ENCODE data around the gene KCNG4. TPM values are rescaled to one million over a fixed set of nuclear protein-coding genes. Genes with fewer than 3 reads are reported as not detected.

Gene KCNG4
- total RNA-seq, 1 donor from 2014 or later: not detected

DNA sequence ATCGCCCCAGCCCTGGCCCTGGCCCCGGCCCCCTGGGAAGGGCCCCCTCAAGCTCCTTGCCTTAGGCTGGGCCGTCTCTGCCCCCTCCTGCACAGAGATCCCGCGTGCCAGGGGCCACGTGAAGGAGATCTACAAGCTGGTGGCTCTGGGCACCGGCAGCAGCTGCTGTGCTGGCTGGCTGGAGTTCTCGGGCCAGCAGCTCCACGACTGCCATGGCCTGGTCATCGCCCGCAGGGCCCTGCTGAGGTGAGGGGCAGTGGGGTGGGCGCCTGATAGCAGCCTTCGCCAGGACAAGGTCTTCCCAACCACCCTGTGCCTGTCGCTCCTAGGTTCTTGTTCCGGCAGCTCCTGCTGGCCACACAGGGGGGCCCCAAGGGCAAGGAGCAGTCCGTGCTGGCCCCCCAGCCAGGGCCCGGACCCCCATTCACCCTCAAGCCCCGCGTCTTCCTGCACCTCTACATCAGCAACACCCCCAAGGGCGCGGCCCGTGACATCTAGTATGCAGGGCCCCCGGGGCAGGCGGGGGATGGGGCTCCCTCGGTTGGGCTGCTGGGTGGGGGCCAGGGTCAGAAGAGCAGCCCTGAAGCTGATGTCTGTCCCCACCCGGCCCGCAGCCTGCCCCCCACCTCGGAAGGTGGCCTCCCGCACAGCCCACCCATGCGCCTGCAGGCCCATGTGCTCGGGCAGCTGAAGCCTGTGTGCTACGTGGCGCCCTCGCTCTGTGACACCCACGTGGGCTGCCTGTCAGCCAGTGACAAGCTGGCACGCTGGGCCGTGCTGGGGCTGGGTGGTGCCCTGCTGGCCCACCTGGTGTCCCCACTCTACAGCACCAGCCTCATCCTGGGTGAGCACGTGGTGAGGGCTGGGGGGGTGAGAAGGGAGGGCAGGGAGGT, 44.4 kb downstream of the KCNG4 start:
- intact Hi-C loops (cut with DNase I): no loop called here

DNA sequence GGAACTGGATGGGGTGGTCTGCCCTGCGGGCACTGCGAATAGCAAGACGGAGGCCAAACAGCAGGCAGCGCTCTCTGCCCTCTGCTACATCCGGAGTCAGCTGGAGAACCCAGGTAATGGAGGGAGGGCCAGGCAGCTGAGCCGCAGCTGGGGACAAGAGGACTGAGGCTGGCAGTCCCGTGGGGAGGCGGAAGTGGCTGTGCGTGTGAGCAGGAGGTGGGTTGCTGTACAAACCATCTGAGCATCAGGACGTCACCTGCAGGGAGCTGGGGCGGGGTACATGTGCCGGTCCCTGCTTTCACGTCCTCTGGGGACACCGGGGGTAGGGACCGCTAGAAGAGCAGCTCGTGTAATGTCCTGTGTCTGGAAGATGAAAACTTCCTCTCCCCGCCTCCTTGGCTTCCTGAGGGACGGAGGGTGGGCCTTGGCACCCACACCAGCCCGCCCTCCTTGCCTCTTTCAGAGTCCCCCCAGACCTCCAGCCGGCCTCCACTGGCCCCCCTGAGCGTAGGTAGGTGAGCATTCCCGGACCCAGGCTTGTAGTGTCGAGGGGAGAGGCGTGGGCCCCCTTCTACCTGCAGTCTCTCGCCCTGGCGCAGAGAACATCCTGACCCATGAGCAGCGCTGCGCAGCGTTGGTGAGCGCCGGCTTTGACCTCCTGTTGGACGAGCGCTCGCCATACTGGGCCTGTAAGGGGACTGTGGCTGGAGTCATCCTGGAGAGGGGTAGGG, 45.2 kb downstream of the KCNG4 start:
- DNase-seq (no peak), ATAC-seq (ENCODE audit: poor library complexity) (no peak)
- intact Hi-C loops (cut with DNase I): no loop called here

More for the DNA sequence above, 44.4 kb downstream of the KCNG4 start:
- ATAC-seq (ENCODE audit: poor library complexity): no peak
- no peak for DNase-seq

DNA sequence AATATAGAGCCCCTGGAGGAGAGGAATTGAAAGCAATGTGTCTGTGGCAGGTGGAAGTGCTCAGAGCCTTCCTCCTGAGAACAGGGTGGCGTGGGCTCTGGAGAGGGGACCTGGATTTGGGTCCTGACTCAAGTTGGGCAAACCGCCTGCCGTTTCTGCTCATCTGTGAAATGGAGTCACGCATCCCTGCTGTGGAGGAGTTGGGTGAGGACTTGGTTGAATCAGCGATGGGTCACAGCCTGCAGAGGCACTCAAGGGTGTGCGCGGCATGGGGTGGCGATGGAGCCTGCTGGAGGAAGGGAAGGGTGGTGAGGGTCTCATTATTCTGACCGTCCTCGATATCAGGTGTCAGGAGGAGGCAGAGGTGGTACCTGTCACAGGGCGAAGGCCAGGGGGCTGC, 45.8 kb downstream of the KCNG4 start:
- intact Hi-C loops (cut with DNase I): no loop called here
- ATAC-seq (ENCODE audit: poor library complexity) (no peak), DNase-seq (no peak)

DNA sequence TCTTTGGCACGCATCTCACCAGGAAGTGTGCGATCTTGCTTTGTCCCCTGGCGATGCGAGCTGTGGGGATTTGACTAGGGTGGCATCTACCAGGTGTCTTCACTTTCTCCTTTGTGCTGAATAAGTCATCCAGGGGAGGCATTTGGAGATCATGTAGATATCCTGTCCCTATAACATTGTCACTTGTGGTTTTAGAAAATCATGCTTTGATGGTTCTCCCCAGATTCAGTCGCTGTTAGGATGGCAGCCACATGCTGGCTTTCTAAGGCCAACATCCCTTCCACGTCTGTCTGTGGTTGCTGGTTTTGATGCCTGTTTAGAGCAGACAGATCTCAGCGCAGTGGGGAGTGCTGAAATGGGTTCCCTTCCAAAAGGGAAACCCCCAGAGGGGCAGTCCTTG, 46.3 kb downstream of the KCNG4 start:
- no peak for ATAC-seq (ENCODE audit: poor library complexity)
- intact Hi-C loops (cut with DNase I): no loop called here
- DNase-seq: no peak

DNA sequence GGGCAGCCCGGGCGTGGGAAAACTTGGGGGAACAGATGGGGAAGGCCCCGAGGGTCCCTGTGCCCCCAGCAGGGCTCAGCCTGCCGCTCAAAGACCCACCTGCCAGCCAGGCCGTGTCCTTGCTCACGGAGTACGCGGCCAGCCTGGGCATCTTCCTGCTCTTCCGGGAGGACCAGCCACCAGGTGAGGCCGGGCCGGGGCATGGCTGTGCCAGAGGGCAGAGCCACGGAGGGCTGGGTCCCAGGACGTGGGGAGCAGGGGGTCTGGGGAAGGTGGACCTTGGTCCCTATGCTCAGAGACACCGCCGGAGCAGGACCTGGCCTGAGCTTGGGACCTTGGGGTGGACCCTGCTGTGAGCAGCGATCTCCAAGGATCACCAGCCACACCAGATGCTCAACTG, 48.3 kb downstream of the KCNG4 start:
- no peak for ATAC-seq (ENCODE audit: poor library complexity)
- DNase-seq: no peak
- intact Hi-C loops (cut with DNase I): no loop called here

DNA sequence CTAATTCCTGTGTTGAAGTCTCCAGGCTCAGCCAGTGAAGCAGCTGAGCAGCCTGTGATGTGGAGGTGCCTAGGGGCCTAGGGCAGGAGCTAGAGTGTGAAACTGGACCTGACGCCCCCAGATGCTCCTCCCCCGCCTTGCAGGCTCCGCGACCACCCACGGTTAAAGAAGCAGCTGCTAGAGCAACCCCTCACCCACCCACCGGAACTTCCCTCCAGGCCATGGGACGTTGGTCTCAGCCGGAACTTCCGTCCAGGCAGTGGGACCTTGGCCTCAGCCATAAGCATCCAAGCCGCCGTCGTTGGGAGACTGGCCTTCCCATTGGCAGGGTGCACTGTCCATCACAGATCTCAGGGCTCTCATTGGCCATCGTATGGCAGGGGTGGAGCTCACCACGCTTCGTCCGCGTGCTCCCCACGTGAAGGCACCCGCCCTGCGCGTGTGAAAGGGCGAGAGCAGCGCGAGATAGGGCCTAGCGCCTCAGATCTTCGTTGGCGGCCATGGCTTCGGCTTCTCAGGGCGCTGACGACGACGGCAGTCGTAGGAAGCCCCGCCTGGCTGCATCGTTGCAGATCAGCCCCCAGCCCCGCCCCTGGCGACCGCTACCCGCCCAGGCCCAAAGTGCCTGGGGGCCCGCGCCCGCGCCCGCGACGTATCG, 49.0 kb downstream of the KCNG4 start, which contains the start of gene ADAD2:
ADAD2 (plus strand) TSS at position 427 of the 658 bp plus-strand sequence; CDS start at position 501, 74 bp downstream.
- intact Hi-C loops (cut with DNase I): no loop called here
- ATAC-seq (ENCODE audit: poor library complexity): no peak

DNA sequence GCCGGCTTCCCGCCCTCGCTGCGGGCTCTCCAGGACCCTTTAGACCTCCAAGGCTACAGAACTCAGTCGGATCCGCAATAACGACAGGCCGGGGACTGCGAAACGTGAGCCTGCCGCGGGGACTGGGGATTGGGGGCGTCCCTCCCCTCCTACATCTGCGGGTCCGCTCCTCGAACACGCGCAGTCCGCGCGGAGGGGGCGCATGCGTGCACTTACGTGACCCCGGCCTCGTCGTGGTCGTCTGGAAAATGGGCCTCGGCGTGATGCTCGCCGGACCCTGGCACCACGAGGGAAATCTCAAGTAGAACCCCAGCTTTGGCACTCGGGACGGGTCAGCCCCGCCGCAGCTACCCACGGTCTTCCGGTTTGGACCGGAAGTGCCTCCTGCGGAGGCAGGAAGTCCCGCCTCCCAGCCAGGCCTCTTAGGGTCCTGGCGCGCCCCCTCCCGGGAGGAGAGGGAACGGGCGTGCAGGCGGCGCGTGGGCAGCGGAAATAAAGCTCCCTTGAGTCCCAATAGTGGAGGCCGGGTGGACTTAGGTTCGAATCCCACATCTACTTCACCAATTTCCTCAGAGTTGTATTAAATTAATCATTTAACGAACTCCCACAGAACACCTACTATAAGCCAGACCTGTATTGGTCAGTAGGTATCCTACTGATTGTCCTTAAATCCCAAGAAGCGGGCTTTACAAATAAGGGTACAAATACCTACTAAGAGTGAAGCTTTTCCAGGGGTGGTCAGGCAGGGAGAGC, 53.0 kb downstream of the KCNG4 start, which contains the start of gene TAF1C:
TAF1C (minus strand) TSS at position 373 of the 753 bp plus-strand sequence. CDS start 2,069 bp downstream, outside the sequence.
- peak; percentile 97 for DNase-seq
- intact Hi-C loops (cut with DNase I): loop anchor here (5.0 kb wide), 3 partner anchors 50 to 230 kb away; no protein-coding TSS in a partner anchor
- peak; percentile 98 for ATAC-seq (ENCODE audit: poor library complexity)

More for the DNA sequence above, 49.0 kb downstream of the KCNG4 start, which contains the start of gene ADAD2:
- DNase-seq: no peak

DNA sequence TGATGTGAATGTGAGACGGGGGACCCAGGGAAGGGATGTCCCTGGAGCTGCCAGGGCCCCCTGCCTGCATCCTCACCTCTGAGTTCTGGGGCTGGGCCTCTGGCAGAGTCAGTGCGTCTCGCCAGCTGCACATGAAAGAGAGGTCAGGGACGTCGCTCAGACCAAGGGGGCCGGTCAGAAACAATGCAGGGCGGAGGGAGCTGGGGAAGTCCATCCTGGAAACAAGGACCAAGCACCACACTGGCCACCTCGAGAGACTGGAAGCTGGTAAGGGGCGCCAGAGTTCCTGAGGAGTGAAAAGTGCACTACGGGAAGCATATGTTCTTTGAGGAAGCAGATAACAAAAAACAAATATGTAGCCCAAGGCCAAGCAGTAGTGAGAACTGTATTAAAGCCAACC, 55.0 kb downstream of the KCNG4 start:
- DNase-seq (peak; percentile 57), ATAC-seq (ENCODE audit: poor library complexity) (no peak)
- intact Hi-C loops (cut with DNase I): loop anchor here (5.0 kb wide), 3 partner anchors 47 to 227 kb away; no protein-coding TSS in a partner anchor

DNA sequence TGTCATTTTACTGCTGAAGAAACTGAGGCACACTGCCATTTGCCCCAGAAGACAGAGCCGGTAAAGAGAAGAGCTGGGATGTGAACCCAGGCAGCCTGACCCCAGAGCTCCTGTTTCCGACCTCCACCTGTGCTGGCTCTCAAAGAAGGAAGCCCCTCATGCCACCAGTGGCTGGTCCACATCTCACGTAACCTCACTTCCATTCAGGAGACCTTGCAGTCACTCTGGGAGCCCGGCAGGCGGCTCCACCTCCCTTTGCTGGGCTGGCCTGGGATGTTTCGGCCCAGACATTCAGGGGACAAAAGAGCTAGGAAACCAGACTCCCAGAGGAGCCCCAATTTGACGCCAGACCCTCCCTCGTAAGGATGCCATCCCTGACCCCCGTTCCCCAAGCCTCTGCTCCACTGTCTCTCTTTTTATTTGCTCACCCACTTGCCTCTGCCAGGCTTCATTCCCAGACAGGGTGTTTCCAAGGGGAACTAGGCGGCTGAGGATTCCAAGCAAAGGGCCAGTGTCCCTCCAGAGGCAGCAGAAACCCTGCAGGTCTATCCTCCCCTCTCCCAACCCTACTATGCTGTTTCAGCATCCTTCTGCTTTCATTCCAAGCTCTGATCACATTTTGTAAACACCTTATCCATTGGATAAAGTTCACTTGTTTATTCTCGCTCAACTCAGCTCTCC, 55.8 kb downstream of the KCNG4 start:
- ATAC-seq (ENCODE audit: poor library complexity) (no peak), DNase-seq (no peak)
- intact Hi-C loops (cut with DNase I): no loop called here

DNA sequence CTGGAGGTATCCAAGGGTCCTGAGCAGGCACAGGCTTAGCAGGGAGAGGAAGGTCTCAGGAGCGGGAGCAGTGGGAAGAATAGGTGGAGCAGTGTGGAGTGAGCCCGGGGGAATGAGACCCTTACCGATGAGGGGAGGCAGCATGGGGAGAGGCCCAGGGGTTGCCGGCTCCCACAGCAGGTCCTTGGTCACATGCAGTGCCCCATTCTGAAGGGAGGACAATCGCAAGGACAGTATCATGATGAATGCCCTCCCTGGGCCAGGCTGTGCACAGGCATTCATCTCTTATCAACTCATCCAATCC, 56.3 kb downstream of the KCNG4 start:
- ATAC-seq (ENCODE audit: poor library complexity) (no peak), DNase-seq (no peak)
- intact Hi-C loops (cut with DNase I): no loop called here

DNA sequence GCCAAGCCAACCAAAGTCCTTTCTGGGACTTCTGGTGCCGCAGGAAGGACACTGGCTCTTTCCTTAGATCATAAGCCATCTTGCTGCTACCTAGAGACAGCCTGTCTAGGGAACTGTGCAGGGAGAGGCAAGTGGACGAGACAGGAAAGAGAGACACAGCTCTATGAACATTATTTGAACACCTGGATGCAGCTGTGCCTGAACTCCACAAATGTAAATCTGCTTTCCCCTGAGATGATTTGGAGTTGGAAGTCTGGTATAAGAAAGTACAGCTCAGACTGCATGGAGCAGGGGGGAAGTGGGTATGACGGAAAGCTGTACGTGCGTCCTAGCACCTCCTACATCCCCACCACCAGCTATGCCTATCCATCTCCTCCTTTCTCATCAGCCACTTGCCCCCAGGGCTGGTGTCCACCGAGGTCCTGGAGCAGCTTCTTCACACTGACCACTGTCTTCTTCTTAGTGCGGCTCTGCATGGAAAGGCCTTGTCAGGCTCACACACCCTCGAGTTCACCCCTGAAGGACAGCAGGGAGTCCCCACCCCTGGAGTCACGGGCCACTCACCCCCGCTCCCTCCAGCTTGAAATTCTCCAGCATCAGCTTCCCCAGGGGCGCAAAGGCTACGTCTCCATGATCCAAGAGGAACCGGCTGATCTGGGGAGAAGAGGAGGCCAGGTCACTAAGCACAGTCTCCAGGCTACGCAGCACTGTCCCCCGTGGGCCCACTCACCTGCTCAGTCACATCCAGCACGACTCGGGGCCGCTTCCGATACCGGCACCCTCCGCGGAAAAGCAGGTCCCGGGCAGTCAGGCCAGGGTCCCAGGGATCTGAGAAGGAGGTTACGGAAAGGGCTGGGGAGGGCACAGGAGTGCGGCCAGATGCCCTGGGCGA, 56.9 kb downstream of the KCNG4 start:
- ATAC-seq (ENCODE audit: poor library complexity) (no peak), DNase-seq (no peak)
- intact Hi-C loops (cut with DNase I): no loop called here

DNA sequence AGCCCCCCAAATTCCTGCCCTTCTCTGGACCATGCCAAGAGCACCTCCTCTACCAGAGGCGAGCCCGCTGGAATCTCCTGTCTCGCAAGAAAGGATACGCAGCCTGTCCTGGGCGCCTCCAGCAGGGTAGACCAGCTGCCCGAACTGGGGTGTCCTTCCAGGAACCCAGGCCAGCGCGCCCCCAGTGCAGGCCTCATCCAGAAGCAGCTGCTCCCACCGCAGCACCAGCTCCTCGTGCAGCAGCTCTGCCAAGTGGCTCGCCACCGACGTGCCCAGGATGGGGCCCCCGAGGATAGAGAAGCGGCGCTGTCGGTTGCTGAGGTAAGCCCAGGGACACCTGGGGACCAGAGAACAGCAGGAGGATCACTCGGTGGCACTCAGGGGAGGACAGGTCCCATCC, 57.7 kb downstream of the KCNG4 start:
- DNase-seq: no peak
- intact Hi-C loops (cut with DNase I): no loop called here
- no peak for ATAC-seq (ENCODE audit: poor library complexity)

DNA sequence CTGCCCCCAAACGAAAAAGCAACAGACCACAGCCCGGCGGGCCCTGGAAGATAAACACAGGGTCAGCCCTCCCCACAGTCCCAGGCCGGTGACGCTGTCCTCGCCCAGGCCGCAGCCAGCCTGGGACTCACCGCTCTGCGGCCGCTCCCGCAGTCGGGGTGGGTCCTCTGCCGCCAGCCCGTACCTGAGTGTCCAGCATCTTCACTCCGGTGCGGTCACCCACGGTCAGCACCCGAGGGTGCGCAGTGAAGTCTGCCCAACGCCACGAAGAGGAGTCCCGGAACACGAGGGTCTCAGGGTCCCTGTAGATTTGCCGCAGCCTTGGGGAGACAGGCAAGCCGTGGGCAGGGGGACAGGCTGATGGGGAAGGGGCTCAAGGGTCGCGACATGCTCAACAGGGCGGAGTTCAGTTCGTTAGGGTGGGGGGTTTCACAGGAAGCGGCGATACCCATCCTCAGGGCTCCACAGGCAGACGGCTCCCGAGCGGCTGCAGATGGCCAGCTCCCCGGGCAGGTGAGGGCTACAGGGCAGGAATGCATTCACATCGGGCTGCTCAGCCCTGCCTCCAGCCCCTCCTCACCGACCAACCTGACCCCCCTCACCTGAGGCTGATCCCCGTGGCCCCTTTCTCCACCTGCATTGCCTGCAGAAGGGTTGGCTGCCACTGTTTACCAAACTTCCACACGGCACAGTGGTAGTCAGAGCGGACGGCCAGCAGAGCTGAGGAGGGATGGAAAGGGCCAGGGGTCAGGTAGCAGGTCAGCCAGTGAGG, 58.5 kb downstream of the KCNG4 start:
- no peak for DNase-seq
- ATAC-seq (ENCODE audit: poor library complexity): no peak
- intact Hi-C loops (cut with DNase I): no loop called here

DNA sequence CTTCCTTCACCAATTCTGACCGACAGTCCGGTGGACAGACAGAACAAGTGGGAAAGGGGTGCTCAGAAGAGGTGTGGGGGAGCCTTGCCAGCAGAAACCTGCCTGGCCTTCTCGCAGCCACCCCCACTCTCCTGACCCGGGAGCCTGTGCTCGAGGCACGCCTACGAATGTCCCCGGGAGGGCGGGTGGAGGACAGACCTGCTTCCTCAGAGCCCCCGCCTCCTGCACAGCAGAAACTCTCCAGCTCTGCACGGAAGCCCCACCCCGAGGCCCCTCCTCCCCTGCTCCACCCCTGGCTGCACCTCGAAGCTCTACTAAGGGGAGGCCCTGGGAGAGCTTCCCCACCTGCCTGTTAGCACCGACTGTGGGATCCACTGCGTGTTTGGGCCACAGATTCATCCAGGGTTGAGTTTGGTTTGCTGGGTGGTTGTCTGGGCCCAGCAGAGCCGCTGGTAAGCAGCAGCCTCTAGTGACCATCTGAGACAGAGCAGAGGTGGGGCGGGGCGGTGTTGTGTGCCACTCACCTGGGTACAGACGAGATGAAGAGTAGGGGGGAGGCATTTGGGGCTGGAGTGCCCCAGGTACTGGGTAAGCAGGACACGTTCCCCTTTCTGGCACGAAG, 59.2 kb downstream of the KCNG4 start:
- ATAC-seq (ENCODE audit: poor library complexity): no peak
- intact Hi-C loops (cut with DNase I): no loop called here
- DNase-seq: peak; percentile 62

DNA sequence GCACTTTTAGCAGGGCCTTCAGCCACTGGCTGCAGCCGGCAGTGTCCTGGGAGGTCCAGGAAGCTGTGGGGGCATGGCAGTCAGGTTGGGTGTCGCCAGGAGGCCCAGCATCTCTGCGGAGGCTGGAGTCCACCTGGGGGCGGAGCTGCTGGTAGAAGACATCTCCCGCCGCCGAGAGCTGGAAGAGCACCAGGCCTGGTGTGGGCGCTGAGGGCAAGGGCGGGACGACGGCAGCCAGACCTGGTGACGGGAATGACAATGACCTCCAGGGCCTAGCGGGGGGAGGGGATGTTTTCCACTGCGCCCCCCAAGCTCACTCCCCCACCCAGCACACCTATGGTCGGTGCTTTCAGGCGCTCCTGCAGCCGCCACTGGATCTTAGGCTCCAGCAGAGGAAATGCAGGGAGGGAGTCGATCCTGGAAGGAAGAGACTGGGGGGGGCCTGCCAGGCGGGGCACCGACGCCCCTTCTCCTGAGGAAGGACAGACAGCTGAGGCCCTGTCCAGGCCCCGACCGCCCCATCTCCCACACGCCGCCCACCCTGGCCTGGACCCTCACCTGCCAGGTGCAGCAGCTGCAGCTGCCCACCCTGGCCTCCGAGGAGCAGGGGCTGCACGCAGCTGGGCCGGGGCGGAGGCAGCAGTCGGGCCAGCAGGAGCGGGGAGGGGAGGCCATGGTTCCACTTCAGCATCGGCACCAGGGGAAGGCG, 60.0 kb downstream of the KCNG4 start:
- DNase-seq (no peak), ATAC-seq (ENCODE audit: poor library complexity) (no peak)
- intact Hi-C loops (cut with DNase I): no loop called here
